ENCODE data around the gene SETD5.

The SETD5 gene

DNA sequence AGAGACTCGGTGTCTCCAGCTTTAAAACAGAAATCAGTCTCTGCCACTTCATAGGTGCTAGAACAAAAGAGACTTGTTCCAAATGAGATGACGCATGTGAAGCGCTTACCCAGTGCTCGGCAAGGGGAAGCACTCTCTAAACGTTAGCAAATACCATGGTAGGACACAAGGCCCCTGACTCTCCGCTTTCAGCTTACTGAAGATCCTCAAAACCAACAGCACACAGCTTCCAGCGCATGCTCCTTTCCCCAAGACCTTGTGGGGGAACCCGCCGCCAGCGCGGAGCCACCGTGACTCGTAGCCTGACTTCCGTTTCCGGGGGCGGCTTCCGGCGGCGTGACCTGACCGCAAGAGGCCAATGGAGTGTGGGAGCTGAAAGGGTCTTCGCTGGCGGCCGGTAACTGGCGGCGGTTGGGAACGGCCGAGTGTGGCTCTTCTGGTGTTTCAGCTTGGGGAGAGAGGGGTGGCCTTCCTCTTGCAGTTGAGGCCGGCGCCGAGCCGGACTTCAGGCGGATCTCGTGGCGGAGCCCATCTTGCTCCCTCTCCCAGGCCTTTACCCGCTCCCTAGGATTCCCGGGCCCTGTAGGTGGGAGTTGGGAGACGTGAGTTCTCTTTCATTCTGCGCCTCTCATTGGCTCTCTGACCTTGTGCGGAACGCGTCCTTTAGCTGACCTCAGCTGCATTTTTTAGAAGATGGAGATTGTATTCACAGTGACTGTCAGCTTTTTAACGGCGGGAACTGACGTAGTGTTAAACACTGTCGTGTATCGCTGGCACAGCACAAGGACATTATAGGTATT is 34.5 kb upstream of the SETD5 start, which contains the start of gene THUMPD3:
THUMPD3 (plus strand) TSS at position 324 of the 800 bp plus-strand sequence. CDS start 2,015 bp downstream, outside the sequence.
- TF ChIP-seq ZFX (IDR thresholded peaks at IDR 0.05): peak; percentile 84
- TF ChIP-seq, protein P1, sequence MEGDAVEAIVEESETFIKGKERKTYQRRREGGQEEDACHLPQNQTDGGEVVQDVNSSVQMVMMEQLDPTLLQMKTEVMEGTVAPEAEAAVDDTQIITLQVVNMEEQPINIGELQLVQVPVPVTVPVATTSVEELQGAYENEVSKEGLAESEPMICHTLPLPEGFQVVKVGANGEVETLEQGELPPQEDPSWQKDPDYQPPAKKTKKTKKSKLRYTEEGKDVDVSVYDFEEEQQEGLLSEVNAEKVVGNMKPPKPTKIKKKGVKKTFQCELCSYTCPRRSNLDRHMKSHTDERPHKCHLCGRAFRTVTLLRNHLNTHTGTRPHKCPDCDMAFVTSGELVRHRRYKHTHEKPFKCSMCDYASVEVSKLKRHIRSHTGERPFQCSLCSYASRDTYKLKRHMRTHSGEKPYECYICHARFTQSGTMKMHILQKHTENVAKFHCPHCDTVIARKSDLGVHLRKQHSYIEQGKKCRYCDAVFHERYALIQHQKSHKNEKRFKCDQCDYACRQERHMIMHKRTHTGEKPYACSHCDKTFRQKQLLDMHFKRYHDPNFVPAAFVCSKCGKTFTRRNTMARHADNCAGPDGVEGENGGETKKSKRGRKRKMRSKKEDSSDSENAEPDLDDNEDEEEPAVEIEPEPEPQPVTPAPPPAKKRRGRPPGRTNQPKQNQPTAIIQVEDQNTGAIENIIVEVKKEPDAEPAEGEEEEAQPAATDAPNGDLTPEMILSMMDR (conservative IDR thresholded peaks at IDR 0.05): no peak
- H3K27ac ChIP-seq: peak within 1 kb of the TSS; percentile 92

DNA sequence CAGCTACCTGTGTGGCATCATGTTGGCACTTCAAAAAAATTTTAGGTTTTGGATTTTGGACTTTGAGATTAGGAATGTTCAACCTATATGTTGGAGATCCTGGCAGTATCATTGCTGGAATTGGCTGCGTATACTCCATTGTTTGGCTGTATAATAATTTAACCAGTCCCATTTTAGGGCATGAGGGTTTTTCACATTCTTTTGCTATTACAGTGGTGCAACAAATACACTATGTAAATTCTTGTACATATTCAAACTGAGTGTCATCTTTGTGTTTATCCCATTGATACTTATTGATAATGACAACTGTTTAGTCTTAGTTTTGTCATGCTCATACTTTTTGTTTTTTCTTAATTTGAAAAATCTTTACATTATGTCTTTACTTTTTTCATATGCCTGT is 27.9 kb upstream of the SETD5 start:
- TF ChIP-seq, protein P1 (conservative IDR thresholded peaks at IDR 0.05): no peak
- no peak for TF ChIP-seq ZFX (IDR thresholded peaks at IDR 0.05)
- H3K27ac ChIP-seq: no peak overlapping the region

DNA sequence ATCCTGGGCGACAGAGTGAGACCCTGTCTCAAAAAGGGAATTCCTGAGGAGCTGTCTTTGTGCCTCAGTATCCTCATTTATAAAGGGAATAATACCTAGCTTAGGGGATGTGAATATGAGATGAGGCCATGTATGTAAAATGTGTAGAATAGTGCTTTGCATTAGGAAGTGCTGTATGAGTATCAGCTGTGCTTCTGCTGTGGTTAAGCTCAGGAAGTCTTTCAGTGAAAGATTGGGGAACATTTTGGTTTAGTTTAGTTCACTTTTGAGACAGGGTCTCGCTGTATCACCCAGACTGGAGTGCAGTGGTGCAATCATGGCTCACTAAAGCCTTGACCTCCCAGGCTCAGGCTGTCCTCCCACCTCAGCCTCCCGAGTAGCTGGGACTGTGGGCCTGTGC is 23.9 kb upstream of the SETD5 start:
- TF ChIP-seq, protein P1 (conservative IDR thresholded peaks at IDR 0.05): no peak
- TF ChIP-seq ZFX (IDR thresholded peaks at IDR 0.05): no peak

DNA sequence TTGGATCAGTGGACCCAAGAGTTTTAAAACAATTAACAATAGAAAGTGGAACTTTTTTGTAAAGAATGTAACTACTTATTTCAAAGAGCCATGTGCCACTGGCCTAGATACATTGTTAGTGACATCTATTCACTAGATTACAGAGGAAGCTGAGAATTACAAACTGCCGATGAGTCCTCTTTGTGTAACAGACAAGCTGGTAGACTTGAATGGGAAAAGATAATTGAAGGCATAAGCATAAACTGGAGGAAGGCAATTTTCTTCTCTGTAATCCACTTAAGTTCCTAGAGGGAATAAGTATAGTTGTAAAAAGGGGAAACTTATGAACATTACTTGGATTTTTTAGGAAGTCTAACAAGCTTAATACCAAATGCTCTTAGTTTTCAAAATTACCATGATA is 19.4 kb upstream of the SETD5 start:
- H3K27ac ChIP-seq: no peak overlapping the region
- TF ChIP-seq, protein P1 (conservative IDR thresholded peaks at IDR 0.05): no peak

More for the DNA sequence above, 23.9 kb upstream of the SETD5 start:
- H3K27ac ChIP-seq: no peak overlapping the region

DNA sequence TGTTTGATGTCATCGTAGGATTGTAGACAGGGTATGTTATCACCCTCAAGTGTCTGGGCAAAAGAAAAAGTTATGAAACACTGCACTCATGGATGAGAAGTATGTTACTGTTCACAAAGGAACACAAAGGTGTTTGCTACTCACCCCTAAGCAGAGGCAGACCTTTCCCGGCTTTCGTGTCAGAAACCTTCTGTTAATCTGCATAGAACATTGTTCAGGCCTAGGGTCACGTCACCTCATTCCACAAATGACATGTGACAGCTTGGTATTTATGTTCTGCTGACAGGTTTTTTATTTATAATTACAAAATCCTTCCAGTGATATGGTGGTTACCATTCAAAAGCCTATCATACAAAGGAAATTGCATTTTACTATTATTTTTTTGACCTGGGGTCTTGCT is 18.1 kb upstream of the SETD5 start:
- no peak overlapping the region for H3K27ac ChIP-seq
- TF ChIP-seq, protein P1 (conservative IDR thresholded peaks at IDR 0.05): no peak
- TF ChIP-seq ZFX (IDR thresholded peaks at IDR 0.05): no peak

DNA sequence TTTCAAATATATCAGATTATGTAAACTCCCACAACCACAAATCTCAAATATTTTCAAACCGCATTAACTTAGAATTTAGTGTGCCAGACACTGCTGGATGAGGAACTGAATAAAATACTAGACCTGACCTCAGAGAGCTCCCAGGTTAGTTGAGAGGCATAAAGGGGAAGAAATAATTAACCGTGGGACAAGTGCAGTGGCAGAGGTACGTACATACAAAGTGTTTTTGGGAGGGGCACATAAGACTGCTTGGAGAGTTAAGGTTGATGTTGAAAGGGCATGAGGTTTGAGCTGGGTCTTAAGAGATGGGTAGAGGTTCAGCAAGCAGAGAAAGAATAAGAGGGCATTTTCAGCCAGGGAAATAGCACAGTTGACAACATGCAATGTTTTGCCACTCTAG is 17.4 kb upstream of the SETD5 start:
- no peak for TF ChIP-seq ZFX (IDR thresholded peaks at IDR 0.05)
- TF ChIP-seq, protein P1 (conservative IDR thresholded peaks at IDR 0.05): no peak
- no peak overlapping the region for H3K27ac ChIP-seq

DNA sequence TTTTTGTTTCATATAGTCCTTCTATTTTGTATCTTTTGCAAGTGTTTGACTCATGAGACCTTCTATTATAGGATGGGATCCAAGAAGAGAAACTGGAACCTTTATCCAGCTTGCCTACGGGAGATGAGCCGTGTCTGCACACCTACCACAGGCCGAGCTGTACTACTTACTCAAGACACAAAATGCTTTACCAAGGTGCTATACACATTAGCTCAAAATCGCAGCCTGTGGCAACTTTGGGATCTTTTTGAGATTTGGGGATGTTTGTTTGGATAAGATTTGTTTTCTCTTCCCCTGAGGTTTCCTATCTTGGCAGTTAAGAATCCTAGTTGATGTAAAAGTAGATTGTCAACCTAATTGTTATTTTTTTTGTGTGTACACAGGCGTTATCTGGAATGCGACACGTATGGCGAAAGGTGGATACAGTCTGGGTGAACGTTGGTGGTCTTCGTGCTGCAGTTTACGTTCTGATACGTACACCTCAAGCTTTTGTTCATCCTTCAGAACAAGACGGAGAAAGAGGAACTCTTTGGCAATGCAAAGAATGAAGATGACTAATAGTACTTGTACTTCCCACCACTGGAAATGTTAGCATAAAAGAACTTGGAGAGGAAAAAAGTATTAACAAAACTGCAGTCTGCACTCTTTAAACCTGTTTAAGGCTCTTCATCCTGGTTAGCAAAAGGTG is 13.1 kb upstream of the SETD5 start:
- H3K27ac ChIP-seq: no peak overlapping the region
- TF ChIP-seq, protein P1 (conservative IDR thresholded peaks at IDR 0.05): no peak
- TF ChIP-seq ZFX (IDR thresholded peaks at IDR 0.05): no peak
